Heart left ventricle (tissue), 13 donors: Measurements from ENCODE around the gene CHD1.

ENCODE experiments used
- POLR2A ChIP-seq, 2 donors: fragments of 450-650 bp; IDR thresholded peaks; one replicate each; pipeline ENCODE4 v1.6.1; 2017; ENCODE audit warnings: antibody characterized with exemption in 2 of 2, mild to moderate bottlenecking in 2 of 2, moderate library complexity in 2 of 2
- TF ChIP-seq, protein P1 (sequence below), 12 donors: fragments of 200-600 bp; sonication (generic) in 4 of 12; IDR thresholded peaks; one replicate each; pipeline versions ENCODE4 v1.5.0 to v1.8.0; 2018 to 2022; ENCODE audit warnings: antibody characterized with exemption in 12 of 12, mild to moderate bottlenecking in 5 of 12
- donor health status: ischemic (EF 13 %, LVEDD 7.1; RV severe dilation, severe dysfunction).
- donor health status: DM: no; HTN: yes; CAD: no.
- donor health status: DM: no; HTN: no; CAD: no.
- donor health status: ischemic (EF 25% LVEDD 6.9; RV normal size, moderate dysfunction).
- donor health status: ischemic (EF 25% LVEDD 5.7; RV mildly dilated, moderate dysfunction).
- donor health status: ischemic (EF 35%, LVEDD 5.7; RV mildly dilated, moderate dysfunction).
- donor health status: nonischemic (EF 11% LVEDD 7.7; RV severe dilation, severe dysfunction).
- donor health status: DM: yes; HTN: yes; CAD: no.
- donor health status: PGD.
- donor health status: ischemic (EF 29% LVEDD 5.4; RV normal size, mild dysfunction).
- donor health status: nonischemic (EF 23%, LVEDD 6.1; RV moderate dilation, normal function).

DNA sequence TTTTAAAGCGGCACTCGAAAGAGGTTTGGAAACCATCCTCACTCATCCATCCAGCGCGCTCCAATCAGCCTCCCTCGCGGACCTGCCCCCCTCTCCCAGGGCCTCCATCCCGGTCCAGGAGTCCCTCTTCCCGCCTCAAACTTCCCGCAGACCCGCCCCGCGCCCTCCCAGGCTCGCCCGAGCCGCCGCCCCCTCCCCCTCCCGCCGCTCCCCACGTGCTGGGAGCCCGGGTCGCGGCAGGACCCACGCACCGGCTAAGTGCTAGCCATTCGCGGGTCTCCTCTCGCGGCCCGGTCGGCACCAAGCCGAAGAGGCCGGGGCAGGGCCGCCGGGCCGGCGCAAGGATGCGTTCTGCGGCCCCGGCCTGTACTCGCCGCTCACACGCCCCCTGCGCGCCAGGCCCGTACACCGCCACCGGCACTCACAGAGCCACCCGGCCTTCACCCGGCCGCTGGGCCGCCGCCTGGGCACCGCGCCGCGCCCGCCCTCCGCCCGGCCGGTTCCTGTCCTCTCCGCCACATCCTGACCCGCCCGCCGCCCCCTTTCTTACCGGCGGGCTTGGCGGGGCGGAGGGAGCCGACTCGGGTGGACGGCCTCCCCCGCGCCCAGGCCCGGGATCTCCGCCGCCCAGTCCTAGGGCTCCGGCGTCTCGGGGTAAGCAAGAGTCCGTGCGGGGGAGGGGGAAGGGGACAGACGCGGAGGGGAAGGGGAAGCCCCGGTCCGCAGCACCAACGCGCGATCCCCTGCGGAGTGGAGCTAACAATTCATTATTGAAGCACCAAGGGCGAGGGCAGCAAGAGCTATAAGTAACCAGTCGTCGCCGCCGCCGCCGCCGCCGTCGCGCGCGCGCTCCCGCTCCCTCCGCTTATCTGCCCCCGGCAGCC is 576 bp downstream of the CHD1 start:
- TF ChIP-seq, protein P1, sequence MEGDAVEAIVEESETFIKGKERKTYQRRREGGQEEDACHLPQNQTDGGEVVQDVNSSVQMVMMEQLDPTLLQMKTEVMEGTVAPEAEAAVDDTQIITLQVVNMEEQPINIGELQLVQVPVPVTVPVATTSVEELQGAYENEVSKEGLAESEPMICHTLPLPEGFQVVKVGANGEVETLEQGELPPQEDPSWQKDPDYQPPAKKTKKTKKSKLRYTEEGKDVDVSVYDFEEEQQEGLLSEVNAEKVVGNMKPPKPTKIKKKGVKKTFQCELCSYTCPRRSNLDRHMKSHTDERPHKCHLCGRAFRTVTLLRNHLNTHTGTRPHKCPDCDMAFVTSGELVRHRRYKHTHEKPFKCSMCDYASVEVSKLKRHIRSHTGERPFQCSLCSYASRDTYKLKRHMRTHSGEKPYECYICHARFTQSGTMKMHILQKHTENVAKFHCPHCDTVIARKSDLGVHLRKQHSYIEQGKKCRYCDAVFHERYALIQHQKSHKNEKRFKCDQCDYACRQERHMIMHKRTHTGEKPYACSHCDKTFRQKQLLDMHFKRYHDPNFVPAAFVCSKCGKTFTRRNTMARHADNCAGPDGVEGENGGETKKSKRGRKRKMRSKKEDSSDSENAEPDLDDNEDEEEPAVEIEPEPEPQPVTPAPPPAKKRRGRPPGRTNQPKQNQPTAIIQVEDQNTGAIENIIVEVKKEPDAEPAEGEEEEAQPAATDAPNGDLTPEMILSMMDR (IDR thresholded peaks at IDR 0.05) = no peak
- no peak for TF ChIP-seq POLR2A (IDR thresholded peaks at IDR 0.05)
